Activated T-cell treated with anti-CD3 and anti-CD28 coated beads for 1 hour (primary cell): ENCODE data around the gene MAP1LC3A.

Experiments used
- DNase-seq: peaks from one replicate; pipeline ENCODE4 v3.0.0-alpha.2; 2020; ENCODE audit warnings: low read depth

The MAP1LC3A gene

GRCh38 chr20:34577061-34577460 lies 18.5 kb downstream of the MAP1LC3A start:
- DNase-seq, result no peak

- DNase-seq, result no peak
These were observed 19.5 kb downstream of the MAP1LC3A start for GRCh38 chr20:34578025-34578424.

- DNase-seq, result no peak
These were observed 20.0 kb downstream of the MAP1LC3A start for GRCh38 chr20:34578521-34578920.

GRCh38 chr20:34579191-34579978 lies 20.9 kb downstream of the MAP1LC3A start:
- DNase-seq, result no peak

- DNase-seq, result no peak
These were observed 21.7 kb downstream of the MAP1LC3A start for GRCh38 chr20:34579979-34580940.

- DNase-seq, result no peak
These were observed 23.0 kb downstream of the MAP1LC3A start for GRCh38 chr20:34581341-34582184.

- DNase-seq, result no peak
These were observed 23.7 kb downstream of the MAP1LC3A start for GRCh38 chr20:34582221-34582620.

- DNase-seq, result no peak
These were observed 24.4 kb downstream of the MAP1LC3A start for GRCh38 chr20:34582911-34583310.

- no peak for DNase-seq
These were observed 25.0 kb downstream of the MAP1LC3A start for GRCh38 chr20:34583544-34583943.

- no peak for DNase-seq
These were observed 26.5 kb downstream of the MAP1LC3A start for GRCh38 chr20:34585019-34585418.

GRCh38 chr20:34586488-34587163 lies 28.1 kb downstream of the MAP1LC3A start:
- no peak for DNase-seq

GRCh38 chr20:34595377-34596184 lies 37.1 kb downstream of the MAP1LC3A start:
- no peak for DNase-seq

GRCh38 chr20:34600892-34601653 lies 42.6 kb downstream of the MAP1LC3A start:
- no peak for DNase-seq

- no peak for DNase-seq
These were observed 46.7 kb downstream of the MAP1LC3A start for GRCh38 chr20:34604980-34605788.

GRCh38 chr20:34607066-34607465 lies 48.5 kb downstream of the MAP1LC3A start:
- no peak for DNase-seq
